Measurements from ENCODE around the gene MCUR1.

MCUR1 gene

DNA sequence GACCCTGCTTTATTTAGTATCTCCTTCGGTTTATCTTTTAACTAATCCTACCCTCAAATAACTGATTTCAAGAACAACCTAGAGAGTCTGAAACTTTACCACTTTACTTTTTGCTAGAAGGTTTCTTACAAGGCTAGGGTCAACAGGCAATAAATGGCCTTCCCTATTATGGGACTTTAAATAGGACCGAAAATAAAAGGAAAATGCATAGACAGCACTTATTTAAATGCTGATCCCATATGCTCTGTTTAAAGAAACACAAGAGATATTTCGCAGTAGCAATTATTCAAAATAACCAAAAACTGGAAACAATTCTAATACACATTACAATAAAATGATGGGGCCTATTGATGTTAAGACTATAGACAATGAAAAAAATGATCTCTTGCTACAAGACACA lies 13.7 kb downstream of the MCUR1 start:
- ChIA-PET CTCF (interaction anchor here (1.5 to 2.9 kb wide), 2 partner anchors 11 to 266 kb away, joined by 3 to 7 read pairs; no protein-coding TSS in a partner anchor), POLR2A (no interaction called here)
- TF ChIP-seq, protein P1, sequence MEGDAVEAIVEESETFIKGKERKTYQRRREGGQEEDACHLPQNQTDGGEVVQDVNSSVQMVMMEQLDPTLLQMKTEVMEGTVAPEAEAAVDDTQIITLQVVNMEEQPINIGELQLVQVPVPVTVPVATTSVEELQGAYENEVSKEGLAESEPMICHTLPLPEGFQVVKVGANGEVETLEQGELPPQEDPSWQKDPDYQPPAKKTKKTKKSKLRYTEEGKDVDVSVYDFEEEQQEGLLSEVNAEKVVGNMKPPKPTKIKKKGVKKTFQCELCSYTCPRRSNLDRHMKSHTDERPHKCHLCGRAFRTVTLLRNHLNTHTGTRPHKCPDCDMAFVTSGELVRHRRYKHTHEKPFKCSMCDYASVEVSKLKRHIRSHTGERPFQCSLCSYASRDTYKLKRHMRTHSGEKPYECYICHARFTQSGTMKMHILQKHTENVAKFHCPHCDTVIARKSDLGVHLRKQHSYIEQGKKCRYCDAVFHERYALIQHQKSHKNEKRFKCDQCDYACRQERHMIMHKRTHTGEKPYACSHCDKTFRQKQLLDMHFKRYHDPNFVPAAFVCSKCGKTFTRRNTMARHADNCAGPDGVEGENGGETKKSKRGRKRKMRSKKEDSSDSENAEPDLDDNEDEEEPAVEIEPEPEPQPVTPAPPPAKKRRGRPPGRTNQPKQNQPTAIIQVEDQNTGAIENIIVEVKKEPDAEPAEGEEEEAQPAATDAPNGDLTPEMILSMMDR (IDR thresholded peaks at IDR 0.05; ENCODE audit: insufficient read depth, low read length, missing control alignments): no peak
- no peak overlapping the region for H3K4me3 ChIP-seq (ENCODE audit: low read depth, low read length)
- no peak for DNase-seq (ENCODE audit: low read depth, low spot score)

- no peak overlapping the region for H3K4me3 ChIP-seq (ENCODE audit: low read depth, low read length)
- TF ChIP-seq, protein P1 (IDR thresholded peaks at IDR 0.05; ENCODE audit: insufficient read depth, low read length, missing control alignments): no peak
- ChIA-PET CTCF (interaction anchor here (1.0 to 5.4 kb wide), 9 partner anchors 10 to 348 kb away, joined by 3 to 44 read pairs (median 25); no protein-coding TSS in a partner anchor), POLR2A (no interaction called here)
- no peak for DNase-seq (ENCODE audit: low read depth, low spot score)
Observed at GRCh38 chr6:13796781-13797180, 17.6 kb downstream of the MCUR1 start.

GRCh38 chr6:13795041-13795750 lies 19.2 kb downstream of the MCUR1 start:
- DNase-seq (ENCODE audit: low read depth, low spot score): peak; percentile 31
- no peak overlapping the region for H3K4me3 ChIP-seq (ENCODE audit: low read depth, low read length)
- ChIA-PET POLR2A (no interaction called here), CTCF (interaction anchor here (0.7 to 5.4 kb wide), 32 partner anchors 8 to 457 kb away, joined by 3 to 44 read pairs (median 5); partner anchors contain the start of gene NOL7)
- TF ChIP-seq, protein P1 (IDR thresholded peaks at IDR 0.05; ENCODE audit: insufficient read depth, low read length, missing control alignments): peak; percentile 87

- TF ChIP-seq, protein P1 (IDR thresholded peaks at IDR 0.05; ENCODE audit: insufficient read depth, low read length, missing control alignments): no peak
- DNase-seq (ENCODE audit: low read depth, low spot score): peak; percentile 40
- POLR2A ChIA-PET: no interaction called here
- H3K4me3 ChIP-seq (ENCODE audit: low read depth, low read length): no peak overlapping the region
- CTCF ChIA-PET: interaction anchor here (0.6 to 5.4 kb wide), 26 partner anchors 8 to 456 kb away, joined by 3 to 44 read pairs (median 6); partner anchors contain the start of gene NOL7
Observed at GRCh38 chr6:13794184-13794583, 20.2 kb downstream of the MCUR1 start.

GRCh38 chr6:13789746-13790145 lies 24.6 kb downstream of the MCUR1 start:
- H3K4me3 ChIP-seq (ENCODE audit: low read depth, low read length): no peak overlapping the region
- CTCF ChIA-PET: interaction anchor here (1.0 to 1.3 kb wide), 2 partner anchors 20 to 22 kb away, joined by 3 to 4 read pairs; no protein-coding TSS in a partner anchor
- TF ChIP-seq, protein P1 (IDR thresholded peaks at IDR 0.05; ENCODE audit: insufficient read depth, low read length, missing control alignments): no peak
- POLR2A ChIA-PET: no interaction called here
- DNase-seq (ENCODE audit: low read depth, low spot score): no peak

- no peak for DNase-seq (ENCODE audit: low read depth, low spot score)
- no peak overlapping the region for H3K4me3 ChIP-seq (ENCODE audit: low read depth, low read length)
- TF ChIP-seq, protein P1 (IDR thresholded peaks at IDR 0.05; ENCODE audit: insufficient read depth, low read length, missing control alignments): no peak
- POLR2A ChIA-PET: no interaction called here
- CTCF ChIA-PET: interaction anchor here (1.3 kb wide), 1 partner anchor 19 kb away, joined by 4 read pairs; no protein-coding TSS in a partner anchor
Observed at GRCh38 chr6:13788820-13789219, 25.5 kb downstream of the MCUR1 start.

Measured in AG04449 (cell line).